ENCODE measurements around the gene CHRDL2.
"Not testable (repeated sequence)": the region's sequence is repeated elsewhere in the genome, so short reads cannot be mapped to it uniquely, and the experiment has no call there.

Gene CHRDL2, protein sequence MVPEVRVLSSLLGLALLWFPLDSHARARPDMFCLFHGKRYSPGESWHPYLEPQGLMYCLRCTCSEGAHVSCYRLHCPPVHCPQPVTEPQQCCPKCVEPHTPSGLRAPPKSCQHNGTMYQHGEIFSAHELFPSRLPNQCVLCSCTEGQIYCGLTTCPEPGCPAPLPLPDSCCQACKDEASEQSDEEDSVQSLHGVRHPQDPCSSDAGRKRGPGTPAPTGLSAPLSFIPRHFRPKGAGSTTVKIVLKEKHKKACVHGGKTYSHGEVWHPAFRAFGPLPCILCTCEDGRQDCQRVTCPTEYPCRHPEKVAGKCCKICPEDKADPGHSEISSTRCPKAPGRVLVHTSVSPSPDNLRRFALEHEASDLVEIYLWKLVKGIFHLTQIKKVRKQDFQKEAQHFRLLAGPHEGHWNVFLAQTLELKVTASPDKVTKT

DNA sequence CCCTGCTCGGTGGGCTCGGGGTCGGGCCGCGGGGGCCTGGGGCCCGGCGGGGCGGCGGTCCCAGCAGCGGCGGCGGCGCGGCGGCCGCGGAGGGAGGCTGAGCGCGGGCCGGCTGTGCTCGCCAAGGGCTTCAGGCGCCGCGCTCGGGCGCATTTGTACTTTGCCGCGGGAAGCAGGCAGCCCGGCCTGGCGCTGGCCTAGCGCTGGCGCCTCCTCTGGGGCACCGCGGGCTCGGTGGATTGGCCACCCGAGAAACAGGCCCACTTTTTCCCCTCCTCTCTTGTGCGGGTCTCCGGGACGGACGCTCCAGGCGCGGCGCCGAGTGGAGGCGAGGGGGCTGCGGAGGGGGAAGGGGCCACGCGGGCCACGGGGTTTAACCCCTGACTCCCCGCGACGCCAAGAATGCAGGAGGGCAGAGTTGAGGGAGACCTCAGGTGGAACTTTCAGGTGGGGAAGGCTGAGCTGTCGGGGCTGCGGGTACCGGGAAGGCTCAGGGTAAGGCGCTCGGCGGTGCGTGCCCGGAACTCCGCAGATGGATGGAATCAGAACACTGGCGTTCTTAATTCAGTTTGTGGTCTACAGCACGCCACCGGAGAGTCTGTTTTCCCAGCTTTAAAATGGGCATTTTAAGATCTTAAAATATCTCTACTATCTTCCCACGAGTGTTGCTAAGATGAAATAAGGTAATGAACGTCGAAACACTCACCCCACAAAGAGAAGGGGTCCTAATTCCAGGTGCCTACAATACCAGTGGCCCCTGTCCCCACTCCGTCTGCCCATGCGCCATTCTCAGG, at the start of gene CHRDL2:
CHRDL2 (minus strand) TSS at position 126 of the 794 bp plus-strand sequence. CDS start 538 bp downstream, outside the sequence.
- DNase-seq (ENCODE audit: low read depth in 2 of 2): no peak

GRCh38 chr11:74780248-74781005, 49.2 kb upstream of the CHRDL2 start:
- DNase-seq (ENCODE audit: low read depth in 2 of 2): no peak

DNA sequence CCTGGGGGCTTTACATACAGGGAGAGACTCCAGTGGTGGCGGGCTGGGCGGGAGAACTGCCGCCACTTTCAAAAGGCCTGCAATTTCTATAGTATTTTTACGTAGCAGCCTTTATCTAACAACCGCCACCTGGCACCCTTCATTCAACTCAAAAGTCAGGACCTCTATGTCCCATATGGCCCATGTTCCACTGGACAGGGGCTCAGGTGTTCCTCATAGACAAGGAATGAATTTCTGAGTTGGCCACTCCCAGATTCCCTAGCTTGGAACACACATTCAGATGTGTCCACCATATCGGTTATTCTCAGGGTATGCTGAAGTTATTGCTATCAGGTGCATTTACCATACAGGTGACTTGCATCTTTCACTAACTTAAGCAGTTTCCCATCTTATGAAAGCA, 47.4 kb upstream of the CHRDL2 start:
- DNase-seq (ENCODE audit: low read depth in 2 of 2): no peak

DNA sequence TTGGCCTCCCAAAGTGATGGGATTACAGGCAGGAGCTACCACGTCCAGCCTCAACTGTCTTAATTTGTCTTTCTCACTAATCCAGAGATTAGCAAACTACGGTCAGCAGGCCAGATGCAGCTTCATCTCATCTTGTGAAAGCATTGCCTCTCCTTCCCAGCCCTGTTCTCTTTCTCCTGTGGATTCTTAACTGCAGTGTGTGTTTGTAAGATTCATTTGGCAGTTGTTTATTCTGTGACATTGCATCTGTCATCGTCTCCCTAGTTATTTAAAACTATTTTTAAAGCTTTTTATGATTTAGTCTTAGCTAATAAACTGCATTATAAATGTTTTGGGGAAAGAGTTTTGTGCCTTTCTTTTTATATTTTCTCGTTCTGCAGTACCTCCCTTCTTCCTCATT, 46.7 kb upstream of the CHRDL2 start:
- no peak for DNase-seq (ENCODE audit: low read depth in 2 of 2)

DNA sequence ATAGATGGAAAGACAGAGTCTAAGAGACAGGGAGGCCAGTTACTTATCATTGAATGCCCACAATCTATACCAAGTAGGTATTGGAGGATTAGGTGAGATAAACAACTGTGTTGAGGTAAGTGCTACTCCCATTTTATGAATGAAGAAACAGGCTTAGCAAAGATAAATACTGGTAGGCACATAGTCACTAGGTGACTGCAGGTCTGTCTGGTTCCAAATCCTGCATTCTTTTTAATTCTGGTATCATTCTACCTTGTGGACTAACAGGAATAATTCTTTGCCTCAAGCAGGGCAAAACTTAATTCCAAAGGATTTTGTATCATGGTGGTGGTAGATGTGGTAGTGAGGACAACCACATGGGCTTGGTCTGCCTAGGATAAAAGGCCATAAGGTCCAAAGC, 45.8 kb upstream of the CHRDL2 start:
- no peak for DNase-seq (ENCODE audit: low read depth in 2 of 2)

DNA sequence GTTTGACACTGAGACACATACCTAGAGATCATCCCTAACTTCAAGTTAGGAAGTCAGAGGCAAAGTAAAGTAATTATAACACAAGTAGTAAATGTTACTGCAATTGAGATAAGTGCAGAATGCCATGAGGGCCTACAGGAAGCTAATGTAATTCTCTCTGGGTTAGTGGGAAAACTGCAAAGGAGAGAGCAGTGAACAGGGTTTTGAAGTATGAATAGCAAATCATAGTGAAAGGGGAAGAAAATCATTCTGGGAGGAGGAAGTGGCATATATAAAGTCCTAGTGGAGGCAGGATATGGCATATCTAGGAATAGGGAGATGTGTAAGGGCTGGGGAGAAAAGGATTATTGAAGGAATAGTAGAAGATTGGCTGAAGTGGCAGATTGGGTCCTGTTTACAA, 45.3 kb upstream of the CHRDL2 start:
- DNase-seq (ENCODE audit: low read depth in 2 of 2): no peak

DNA sequence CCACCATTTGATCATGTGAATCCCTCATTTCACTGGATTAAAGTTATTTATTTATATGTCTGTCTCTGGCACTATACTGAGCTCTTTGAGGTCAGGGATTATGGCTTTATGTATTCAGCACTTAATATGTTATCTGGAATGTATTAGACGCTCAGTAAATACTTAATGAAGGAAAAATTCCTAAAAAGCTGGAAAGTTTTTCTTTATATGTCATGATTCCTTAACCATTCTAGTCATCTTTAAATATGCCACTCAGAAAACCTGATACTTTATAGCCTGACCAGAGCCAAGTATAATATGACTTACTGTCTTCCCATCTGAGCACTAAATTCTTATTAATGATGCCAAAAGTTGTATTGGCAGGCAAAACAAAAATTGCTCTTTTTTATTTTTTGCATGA, 44.5 kb upstream of the CHRDL2 start:
- DNase-seq (ENCODE audit: low read depth in 2 of 2): no peak

GRCh38 chr11:74773476-74773875, 42.2 kb upstream of the CHRDL2 start:
- DNase-seq (ENCODE audit: low read depth in 2 of 2): no peak

DNA sequence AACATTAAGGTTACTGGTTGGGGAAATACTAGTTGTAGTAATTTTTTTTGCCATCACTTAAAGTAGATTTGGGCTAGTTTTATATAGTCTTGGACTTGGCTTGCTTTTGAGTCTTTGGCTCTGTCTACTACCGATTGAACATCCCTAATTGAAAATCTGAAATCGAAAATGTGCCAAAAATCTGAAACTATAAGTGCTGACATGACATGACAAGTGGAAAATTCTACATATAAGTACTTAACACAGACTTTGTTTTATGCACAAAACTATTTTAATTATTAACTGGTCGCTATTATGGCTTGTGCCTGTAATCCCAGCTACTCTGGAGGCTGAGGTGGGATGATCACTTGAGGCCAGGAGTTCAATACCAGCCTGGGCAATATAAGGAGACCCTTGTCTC, 39.9 kb upstream of the CHRDL2 start:
- DNase-seq (ENCODE audit: low read depth in 2 of 2): no peak

DNA sequence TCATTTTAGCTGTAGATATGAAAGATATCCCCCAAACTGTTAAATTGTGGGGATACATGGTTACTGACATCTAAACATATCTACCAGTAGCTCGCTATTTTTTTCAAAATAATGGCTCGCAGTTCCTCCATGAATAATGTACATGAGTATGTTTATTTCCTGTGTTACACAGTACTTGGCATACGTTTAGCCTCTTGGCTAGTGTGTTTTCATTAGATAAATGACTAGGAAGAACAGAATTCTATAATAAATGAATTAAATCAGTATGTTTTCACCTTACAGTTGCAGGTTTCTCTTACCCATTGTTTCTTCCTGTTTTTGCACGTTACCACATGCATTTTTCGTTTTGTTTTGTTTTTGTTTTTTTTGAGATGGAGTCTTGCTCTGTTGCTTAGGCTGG, 39.2 kb upstream of the CHRDL2 start:
- no peak for DNase-seq (ENCODE audit: low read depth in 2 of 2)

- DNase-seq (ENCODE audit: low read depth in 2 of 2): no peak
Measured at GRCh38 chr11:74769055-74769707, 38.0 kb upstream of the CHRDL2 start.

GRCh38 chr11:74768172-74768651, 37.0 kb upstream of the CHRDL2 start:
- not testable (repeated sequence) for DNase-seq (ENCODE audit: low read depth in 2 of 2)

DNA sequence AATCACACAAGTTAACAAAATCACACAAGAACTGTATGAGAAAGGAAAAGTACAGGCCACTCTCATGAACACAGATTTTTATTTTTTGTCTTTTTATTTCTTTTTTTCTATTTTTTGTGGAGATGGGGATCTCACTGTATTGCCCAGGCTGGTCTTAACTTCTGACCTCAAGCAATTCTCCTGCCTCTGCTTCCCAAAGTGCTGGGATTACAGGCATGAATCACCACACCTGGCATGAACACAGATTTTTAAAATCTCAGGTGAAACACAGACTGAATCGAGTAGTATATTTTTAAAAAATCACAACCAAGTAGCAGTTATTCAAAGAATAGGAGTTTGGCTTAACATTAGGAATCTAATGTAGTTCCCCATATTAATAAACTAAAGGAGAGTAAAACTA, 35.7 kb upstream of the CHRDL2 start:
- no peak for DNase-seq (ENCODE audit: low read depth in 2 of 2)

DNA sequence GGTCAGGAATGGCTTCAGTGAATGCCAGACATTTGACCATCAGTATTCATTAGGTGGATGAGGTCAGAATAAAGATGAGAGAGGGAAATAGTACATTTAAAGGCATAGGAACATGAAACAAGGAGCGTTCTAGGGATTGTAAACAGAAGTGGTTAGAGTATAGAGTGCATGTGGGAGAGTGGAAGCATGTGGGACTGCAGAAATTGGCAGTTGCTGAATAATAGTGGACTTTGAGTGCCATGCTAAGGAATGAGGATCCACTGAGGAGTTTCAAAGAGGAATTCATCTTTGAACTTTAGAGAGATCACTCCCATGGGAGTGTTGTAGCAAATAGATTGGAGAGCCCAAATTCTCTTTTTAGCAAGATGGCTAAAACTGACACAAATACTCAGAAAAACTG, 25.3 kb upstream of the CHRDL2 start:
- DNase-seq (ENCODE audit: low read depth in 2 of 2): no peak

DNA sequence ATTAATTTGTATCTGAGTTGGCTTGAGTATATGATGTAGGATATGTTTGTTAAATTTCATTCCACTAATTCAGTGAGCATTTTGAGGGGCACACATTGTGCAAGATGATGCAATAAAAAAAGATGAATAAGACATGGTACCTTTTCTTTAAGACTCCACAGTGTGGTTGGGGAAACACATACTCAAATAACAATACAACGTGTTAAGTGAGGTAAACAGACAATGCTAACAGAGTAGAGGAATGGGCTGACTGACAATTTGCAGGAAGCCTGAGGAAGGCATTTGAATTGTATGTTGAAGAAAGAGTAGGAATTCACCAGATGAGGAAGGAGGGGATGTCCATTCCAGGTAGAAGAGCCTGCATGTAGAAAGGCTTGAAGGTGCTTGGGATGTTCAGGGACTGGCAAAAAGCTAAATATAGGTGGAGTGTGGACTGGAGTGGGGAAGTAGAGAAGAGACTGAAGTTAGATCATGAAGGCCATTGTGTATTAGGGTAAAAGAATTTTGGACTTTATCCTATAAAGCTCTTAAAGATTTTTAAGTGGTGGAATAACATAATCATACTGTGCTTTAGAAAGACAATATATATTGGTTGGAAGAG, 24.3 kb upstream of the CHRDL2 start:
- DNase-seq (ENCODE audit: low read depth in 2 of 2): no peak

DNA sequence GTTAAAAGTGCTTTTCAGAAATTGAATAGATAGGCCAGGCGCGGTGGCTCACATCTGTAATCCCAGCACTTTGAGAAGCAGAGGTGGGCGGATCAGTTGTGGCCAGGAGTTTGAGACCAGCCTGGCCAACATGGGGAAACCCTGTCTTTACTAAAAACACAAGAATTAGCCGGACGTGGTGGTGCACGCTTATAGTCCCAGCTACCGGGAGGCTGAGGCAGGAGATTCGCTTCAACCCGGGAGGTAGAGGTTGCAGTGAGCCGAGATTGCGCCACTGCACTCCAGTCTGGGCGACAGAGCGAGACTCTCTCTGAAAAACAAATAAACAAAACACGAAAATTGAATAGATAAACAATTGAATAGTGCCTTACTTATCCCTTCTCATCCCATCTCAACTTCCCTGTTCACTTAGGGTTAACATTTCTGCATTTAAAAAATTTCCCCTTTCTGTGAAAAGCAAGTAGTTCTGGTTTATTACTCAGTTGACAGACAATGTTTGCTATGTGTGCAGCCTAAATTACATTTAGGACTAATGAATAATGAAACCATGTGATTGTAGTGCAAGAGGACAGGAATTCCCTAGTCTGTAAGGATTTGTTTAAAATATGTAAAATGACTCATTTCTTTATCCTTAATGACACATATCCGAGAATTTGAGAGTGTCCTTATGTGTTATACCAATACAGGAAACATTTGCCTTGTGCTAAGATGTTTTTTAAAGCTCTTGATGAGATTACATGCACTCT, 23.5 kb upstream of the CHRDL2 start:
- no peak for DNase-seq (ENCODE audit: low read depth in 2 of 2)

- DNase-seq (ENCODE audit: low read depth in 2 of 2): no peak
Measured at GRCh38 chr11:74751303-74751702, 20.1 kb upstream of the CHRDL2 start.

DNA sequence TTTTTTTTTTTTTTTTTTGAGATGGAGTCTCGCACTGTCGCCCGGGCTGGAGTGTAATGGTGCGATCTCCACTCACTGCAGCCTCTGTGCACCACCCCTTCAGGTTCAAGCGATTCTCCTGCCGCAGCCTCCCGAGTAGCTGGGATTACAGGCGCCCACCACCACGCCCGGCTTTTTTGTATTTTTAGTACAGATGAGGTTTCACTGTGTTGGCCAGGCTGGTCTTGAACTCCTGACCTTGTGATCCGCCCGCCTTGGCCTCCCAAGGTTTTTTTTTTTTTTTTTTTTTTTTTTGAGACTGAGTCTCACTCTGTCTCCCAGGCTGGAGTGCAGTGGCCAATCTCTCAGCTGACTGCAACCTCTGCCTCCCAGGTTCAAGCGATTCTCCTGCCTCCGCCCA, 19.4 kb upstream of the CHRDL2 start:
- not testable (repeated sequence) for DNase-seq (ENCODE audit: low read depth in 2 of 2)

DNA sequence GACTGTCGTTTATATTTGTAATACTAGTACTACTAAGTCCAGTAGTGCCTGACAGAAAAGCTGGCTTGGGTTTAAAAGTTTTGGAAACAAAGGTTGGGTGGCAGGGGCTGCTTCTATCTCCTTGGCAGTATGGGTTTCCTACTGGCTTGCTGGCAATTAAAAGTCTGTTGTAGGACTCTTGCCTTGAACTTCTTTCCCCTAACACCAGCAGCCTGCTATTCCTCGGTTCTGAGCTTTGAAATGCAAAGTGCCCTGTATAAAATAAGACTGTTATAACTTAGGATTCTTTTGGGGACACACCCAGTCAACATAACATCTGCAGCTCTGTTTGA, 18.7 kb upstream of the CHRDL2 start:
- no peak for DNase-seq (ENCODE audit: low read depth in 2 of 2)

DNA sequence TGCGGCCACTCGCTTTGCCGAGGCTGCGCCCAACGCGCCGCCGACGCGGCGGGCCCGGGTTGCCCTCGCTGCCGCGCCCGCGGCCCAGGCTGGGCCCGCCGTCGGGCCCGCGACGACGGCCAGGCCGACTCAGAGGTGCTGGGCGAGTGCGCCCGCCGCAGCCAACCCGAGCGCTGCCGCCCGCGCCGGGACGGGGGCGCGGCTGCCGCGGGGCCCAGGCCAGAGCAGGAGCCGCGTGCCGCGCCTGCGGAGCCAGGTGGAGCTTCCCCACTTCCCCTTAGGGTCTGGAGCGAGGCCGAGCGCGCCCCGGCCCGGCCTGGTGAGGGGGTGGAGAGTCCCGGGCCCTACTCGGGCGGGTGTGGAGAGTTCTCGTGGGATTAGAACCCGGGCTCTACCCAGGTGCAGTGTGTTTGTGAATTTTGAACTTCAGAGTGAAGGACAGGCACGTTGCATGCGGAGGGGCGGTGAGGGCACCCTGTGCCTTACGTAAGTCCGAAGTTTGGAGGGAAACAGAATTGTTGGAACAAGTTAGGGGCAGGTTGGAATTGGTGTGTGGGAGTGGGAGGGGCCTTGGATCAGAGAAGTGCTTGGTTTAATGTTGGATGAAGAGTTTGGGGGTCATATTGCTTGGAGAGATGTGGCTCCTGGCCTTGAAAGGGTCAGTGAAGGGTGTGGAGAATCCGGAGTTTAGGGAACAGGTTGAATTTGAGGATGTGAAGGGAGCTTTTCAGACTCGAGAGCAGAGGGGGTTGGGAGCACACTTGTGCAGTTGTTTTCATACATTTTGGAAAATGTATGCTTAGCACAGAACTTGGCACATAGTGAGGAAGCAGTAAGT, 18.1 kb upstream of the CHRDL2 start:
- DNase-seq (ENCODE audit: low read depth in 2 of 2): peak; percentile 27 to 39

Measured in stimulated activated CD4-positive, alpha-beta T cell treated with anti-CD3 and anti-CD28 coated beads, Interleukin-1b, Interleukin-23, amount 100 ng/mL, for 4 hours (primary cell).